Measurements from ENCODE around the gene HEXB.

HEXB gene

GRCh38 chr5:74684900-74685851, at the start of gene HEXB:
HEXB (plus strand) TSS chr5:74685233; CDS start chr5:74685261, 28 bp downstream.
- DNase-seq (ENCODE audit: low read depth in 3 of 3), result peak; percentile 73 to 75 (median 74)

DNA sequence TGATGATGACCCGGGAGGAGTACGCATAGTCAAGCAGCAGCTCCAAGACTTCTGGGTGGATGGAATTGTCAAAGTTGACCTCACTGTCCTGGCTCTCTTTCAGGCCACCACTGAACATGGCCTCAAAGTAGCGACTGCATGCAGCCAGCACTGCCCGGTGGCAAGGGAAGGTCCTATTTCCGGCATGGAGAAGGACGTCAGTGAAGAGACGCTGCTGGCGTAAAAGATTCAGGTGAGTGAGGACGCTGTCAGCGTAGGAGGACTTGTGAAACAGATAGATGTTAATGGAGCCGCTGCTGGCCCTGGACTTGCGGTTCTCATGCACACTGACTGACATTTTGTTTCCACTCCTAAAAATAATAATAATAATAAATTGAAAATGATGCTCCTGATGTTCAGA, 48.9 kb upstream of the HEXB start:
- no peak for DNase-seq (ENCODE audit: low read depth in 3 of 3)

- no peak for DNase-seq (ENCODE audit: low read depth in 3 of 3)
These were observed 48.5 kb upstream of the HEXB start for GRCh38 chr5:74636552-74636951.

DNA sequence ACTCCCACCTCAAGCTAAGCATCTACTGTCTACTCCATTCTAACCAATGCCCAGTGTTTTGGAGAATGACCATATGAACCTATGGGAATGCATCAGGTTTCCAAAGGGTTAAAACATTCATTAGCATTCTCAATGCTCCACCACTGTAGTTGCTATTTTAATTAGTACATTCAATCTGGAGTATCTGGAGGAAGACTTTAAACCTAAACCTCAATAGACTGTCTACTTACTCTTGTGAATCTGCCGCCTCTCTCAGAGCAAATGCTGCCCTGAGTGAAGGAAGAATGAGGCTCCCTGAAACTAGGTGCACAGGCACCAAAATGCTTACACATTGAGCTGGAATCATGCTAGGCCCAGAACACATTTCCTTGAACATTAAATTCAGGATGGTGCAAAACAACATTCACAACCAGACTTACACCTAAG, 46.5 kb upstream of the HEXB start:
- DNase-seq (ENCODE audit: low read depth in 3 of 3), result no peak

- DNase-seq (ENCODE audit: low read depth in 3 of 3), result no peak
These were observed 45.8 kb upstream of the HEXB start for GRCh38 chr5:74638970-74639806.

GRCh38 chr5:74639807-74640449, 45.1 kb upstream of the HEXB start:
- peak in 1 of 3 experiments; percentile 25 for DNase-seq (ENCODE audit: low read depth in 3 of 3)

DNA sequence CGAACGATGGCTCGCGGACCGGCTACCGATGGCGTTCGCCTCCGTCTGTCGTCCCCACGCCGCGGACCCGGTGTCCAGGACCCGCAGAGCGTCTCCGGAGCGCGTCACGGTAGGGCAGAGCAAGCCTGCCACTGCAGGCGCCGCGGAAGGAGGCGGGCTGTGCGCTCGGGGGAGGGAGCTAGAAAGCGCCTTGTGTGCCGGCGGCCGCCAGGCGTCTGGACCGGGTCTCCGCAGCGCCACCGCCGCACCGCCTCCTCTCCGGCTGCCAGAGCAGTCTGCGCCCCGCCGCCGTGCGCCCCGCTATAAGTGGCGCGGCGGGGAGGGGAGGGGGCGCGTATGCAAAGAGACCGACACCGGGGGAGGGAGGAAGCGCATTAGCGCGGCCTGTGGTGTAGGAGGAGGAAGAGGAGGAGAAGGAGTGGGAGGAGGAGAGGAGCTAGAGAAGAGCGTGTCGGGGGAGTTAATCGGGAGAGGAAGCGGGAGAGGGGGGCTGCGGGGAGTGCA, 44.5 kb upstream of the HEXB start, which contains the start of gene ENC1:
Gene ENC1 (minus strand): TSS at position 279 of the 504 bp plus-strand sequence. CDS start 4,243 bp downstream, outside the sequence.
- peak; percentile 49 to 57 (median 50) for DNase-seq (ENCODE audit: low read depth in 3 of 3)

DNA sequence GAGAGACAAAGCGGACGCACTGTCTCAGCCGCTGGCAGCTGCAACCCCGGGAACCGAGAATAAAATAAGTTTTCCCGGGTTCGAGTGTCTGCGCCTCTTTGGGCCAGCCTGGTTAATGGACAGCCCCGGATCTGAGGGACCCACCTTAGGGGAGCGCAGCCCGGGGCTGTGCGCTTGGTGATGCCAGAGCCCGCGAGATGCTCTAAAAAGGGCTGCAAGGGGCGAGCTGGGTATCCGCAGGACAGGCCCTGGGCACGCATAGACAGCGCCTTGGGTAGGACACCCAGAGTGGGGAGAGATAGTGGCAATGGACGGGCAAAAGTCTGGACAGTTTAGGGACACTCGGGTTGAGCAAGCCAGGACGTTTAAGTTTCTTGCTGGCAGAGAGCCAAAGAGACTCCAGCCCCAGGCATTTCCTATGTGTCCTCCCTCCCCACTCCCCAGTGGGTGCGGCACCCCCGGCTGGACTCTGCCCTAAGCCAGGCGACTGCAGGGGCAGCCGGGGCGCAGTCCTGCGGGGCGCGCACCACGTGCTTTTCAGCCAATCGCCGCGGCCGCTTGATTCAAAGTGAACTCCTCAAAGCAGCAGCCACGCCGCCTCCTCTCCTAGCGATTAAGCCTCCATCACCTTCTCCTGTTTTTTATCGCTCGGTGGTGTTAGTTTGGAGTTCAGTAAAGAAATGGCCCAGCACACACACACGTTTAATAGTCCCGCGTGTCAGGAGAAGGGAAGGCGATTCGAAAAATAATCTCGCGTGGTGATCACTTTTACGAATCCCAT, 43.9 kb upstream of the HEXB start:
- DNase-seq (ENCODE audit: low read depth in 3 of 3), result peak in 1 of 3 experiments; percentile 3

DNA sequence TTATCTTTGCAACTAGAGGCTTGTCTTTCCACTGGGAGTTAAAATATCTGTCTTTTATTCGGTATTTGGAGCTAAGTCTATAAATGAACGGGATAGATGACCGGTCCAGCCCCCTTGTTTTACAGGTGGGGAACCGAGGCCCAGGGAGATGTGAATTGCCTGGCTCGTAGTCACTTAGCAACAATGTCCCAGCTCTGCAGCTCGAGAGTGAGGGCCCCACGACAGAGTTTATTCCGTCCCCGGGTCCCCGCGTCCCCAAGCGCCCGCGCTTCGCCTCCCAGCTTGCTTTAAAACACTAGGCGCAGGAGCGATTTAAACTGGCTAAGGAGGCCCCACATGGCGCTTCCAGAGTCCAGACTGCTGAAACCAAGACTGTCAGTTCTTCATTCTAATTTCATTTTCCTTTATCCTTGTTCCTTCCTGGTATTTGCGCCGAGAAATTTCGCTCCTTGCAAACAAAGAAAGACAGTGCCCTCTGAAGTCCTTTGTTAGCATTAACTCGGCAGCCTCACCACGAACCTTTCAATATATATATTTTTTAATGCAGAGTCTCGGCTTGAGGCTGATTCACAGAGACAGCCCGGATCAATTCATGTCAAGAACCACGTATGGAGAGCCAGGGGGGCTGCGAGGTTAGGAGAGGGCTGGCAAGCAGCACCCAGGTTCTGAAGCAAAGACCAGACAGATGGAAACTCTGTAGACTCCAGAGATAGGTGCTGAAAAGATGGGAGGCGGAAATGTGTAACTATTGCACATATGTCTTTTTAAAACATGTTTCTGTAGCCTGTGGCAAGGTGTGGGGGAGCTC, 43.1 kb upstream of the HEXB start:
- no peak for DNase-seq (ENCODE audit: low read depth in 3 of 3)

DNA sequence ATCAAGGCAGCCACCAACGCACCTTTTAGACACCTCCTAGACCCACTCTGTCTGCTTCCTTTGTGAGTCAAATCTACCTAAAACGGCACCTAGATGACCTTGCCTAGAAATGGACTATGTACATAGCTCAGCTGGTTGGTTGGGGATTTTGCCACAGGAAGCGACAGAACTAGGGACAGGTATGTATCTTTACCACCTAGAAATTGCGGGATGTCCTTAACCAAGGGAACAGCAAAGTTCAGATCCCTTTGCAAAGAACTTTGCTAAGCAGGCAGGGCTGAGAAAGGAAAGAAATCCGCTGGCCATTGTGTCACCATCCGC, 42.5 kb upstream of the HEXB start:
- DNase-seq (ENCODE audit: low read depth in 3 of 3), result no peak

- DNase-seq (ENCODE audit: low read depth in 3 of 3), result no peak
These were observed 41.9 kb upstream of the HEXB start for GRCh38 chr5:74643111-74643562.

DNA sequence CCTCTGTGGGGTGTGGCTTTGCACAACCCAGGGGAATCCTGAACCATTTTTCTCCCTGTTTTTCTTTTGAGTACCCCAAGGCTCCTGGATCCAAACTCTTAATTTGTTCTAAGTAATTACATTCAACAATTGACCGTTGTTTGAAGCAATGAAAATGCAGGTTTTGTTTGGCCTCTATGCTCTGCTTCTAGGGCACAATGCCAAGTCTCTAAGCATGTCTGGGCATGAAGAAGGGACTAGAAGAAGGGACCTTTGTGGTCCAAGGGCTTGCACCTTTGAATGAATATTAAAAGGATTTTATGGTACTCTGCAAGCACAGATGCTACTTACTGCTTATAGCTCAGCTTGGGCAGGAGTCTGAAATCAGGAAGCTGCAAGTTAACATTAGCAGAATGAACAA, 37.9 kb upstream of the HEXB start:
- no peak for DNase-seq (ENCODE audit: low read depth in 3 of 3)

- DNase-seq (ENCODE audit: low read depth in 3 of 3), result no peak
These were observed 36.2 kb upstream of the HEXB start for GRCh38 chr5:74648835-74649293.

DNA sequence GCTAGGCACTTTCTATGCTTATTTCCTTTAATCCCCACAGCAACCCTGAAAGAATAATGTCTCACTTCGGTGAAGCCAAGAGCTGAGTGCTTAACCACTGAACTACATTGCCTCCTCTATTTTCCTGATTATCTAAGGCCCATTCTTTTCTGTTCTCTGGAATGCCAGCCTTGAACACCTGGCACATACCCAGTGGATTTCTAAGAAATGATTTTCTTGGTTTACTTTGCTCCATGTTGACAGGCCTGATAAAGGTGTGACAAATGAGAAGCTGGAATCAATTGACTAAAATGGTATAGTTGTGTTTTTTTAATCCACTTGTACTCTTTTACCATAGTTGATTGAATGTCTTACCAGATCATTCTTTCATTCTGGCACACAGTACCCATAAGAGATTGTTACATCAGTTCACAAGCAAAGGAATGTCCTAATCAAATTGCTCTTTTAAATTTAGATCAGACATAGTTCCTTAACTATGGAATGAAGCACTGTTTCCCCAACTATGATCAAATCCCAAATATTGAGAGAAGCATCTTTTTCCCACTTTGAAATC, 35.5 kb upstream of the HEXB start:
- no peak for DNase-seq (ENCODE audit: low read depth in 3 of 3)

GRCh38 chr5:74651710-74652109, 33.3 kb upstream of the HEXB start:
- no peak for DNase-seq (ENCODE audit: low read depth in 3 of 3)

- no peak for DNase-seq (ENCODE audit: low read depth in 3 of 3)
These were observed 32.5 kb upstream of the HEXB start for GRCh38 chr5:74652576-74652975.

GRCh38 chr5:74653991-74654390, 31.0 kb upstream of the HEXB start:
- no peak for DNase-seq (ENCODE audit: low read depth in 3 of 3)

DNA sequence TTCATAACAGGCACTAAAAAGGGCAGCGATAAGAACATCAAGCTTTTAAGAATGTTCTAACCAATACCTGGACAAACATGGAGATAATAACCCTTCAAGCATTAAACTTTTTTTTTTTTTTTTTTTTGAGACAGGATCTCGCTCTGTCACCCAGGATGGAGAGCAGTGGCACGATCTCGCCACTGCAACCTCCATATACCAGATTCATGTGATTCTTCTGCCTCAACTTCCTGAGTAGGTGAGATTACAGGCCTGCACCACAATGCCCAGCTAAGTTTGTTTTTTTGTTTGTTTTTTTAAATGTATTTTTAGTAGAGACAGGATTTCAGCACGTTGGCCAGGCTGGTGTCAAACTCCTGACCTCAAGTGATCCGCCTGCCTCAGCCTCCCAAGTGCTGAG, 29.8 kb upstream of the HEXB start:
- DNase-seq (ENCODE audit: low read depth in 3 of 3), result no peak

DNA sequence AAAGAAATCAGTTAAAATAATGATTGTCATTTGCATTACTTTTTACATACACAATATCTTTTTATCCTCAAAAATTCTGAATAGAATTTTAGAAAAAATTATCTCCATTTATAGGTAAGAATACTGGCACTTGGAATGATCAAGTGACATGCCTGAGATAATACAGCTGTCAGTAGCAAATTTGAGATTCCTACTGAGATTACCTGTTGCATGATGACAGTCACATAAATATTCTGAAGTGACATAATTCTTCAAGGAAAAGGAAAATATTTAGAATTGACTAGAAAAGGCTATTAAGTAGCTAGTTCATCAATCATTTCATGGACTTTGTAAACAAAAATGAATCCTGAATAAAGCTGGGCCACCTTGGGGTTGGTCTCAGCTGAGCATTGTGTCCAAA, 29.3 kb upstream of the HEXB start:
- no peak for DNase-seq (ENCODE audit: low read depth in 3 of 3)

GRCh38 chr5:74657165-74657564, 27.9 kb upstream of the HEXB start:
- DNase-seq (ENCODE audit: low read depth in 3 of 3), result no peak

Measured in stimulated activated CD4-positive, alpha-beta T cell treated with anti-CD3 and anti-CD28 coated beads, TNF-alpha, amount 100 ng/mL, for 4 hours (primary cell).